ENCODE results near the gene LRFN4.
A peak's percentile ranks its signal among the peaks of the same experiment; 100 is the strongest.

Gene LRFN4

GRCh38 chr11:66858939-66859685 lies 2.2 kb downstream of the LRFN4 start:
- no peak for DNase-seq

GRCh38 chr11:66859686-66860448 lies 3.0 kb downstream of the LRFN4 start:
- DNase-seq: no peak

GRCh38 chr11:66860449-66860831 lies 3.6 kb downstream of the LRFN4 start:
- no peak for DNase-seq

GRCh38 chr11:66861038-66861773 lies 4.3 kb downstream of the LRFN4 start:
- no peak for DNase-seq

- DNase-seq: no peak
Observed at GRCh38 chr11:66861774-66862558, 5.1 kb downstream of the LRFN4 start.

GRCh38 chr11:66862559-66863037 lies 5.7 kb downstream of the LRFN4 start:
- no peak for DNase-seq

GRCh38 chr11:66863428-66864125 lies 6.7 kb downstream of the LRFN4 start:
- DNase-seq: no peak

GRCh38 chr11:66864172-66864901 lies 7.5 kb downstream of the LRFN4 start:
- no peak for DNase-seq

- no peak for DNase-seq
Observed at GRCh38 chr11:66864924-66865697, 8.2 kb downstream of the LRFN4 start.

- DNase-seq: no peak
Observed at GRCh38 chr11:66866007-66866406, 9.1 kb downstream of the LRFN4 start.

- no peak for DNase-seq
Observed at GRCh38 chr11:66866511-66866986, 9.7 kb downstream of the LRFN4 start.

- no peak for DNase-seq
Observed at GRCh38 chr11:66867425-66868040, 10.7 kb downstream of the LRFN4 start.

GRCh38 chr11:66868082-66868725 lies 11.3 kb downstream of the LRFN4 start:
- no peak for DNase-seq

- peak; percentile 83 to 85 for DNase-seq
Observed at GRCh38 chr11:66868726-66869566, 12.1 kb downstream of the LRFN4 start.

GRCh38 chr11:66869567-66869870 lies 12.7 kb downstream of the LRFN4 start:
- no peak for DNase-seq

- no peak for DNase-seq
Observed at GRCh38 chr11:66870131-66870530, 13.3 kb downstream of the LRFN4 start.

GRCh38 chr11:66870616-66871520 lies 14.0 kb downstream of the LRFN4 start:
- no peak for DNase-seq

GRCh38 chr11:66871521-66871901 lies 14.6 kb downstream of the LRFN4 start:
- DNase-seq: no peak

All from stimulated activated CD4-positive, alpha-beta T cell treated with anti-CD3 and anti-CD28 coated beads, Interleukin-2, amount 100 ng/mL, for 24 hours (primary cell).